ENCODE results near the gene ZNF718. TPM values are rescaled to one million over a fixed set of nuclear protein-coding genes. Genes with fewer than 3 reads are reported as not detected.

Gene ZNF718
- total RNA-seq, 1 donor = 5.8 TPM

GRCh38 chr4:113732-114131 is 10.6 kb upstream of the ZNF718 start:
- no peak overlapping the region for H2AFZ ChIP-seq (ENCODE audit: low read length)
- H3K36me3 ChIP-seq (ENCODE audit: insufficient read depth, low read length) = no peaks in the 10 kb centered on the region
- no peaks in the 10 kb centered on the region for H4K20me1 ChIP-seq (ENCODE audit: insufficient read depth, low read length)
- DNase-seq (ENCODE audit: insufficient read length, low spot score, missing footprints) = no peak
- peaks cover 2% of the 10 kb centered on the region for H3K9me3 ChIP-seq (ENCODE audit: low read depth, low read length)
- no peaks in the 10 kb centered on the region for H3K4me1 ChIP-seq (ENCODE audit: insufficient read depth, low read length)
- H3K79me2 ChIP-seq (ENCODE audit: insufficient read depth, low read length) = no peaks in the 10 kb centered on the region
- no peak overlapping the region for H3K27ac ChIP-seq (ENCODE audit: low read depth, low read length)
- H3K4me2 ChIP-seq (ENCODE audit: insufficient read depth, low read length) = no peak overlapping the region
- TF ChIP-seq, protein P1, sequence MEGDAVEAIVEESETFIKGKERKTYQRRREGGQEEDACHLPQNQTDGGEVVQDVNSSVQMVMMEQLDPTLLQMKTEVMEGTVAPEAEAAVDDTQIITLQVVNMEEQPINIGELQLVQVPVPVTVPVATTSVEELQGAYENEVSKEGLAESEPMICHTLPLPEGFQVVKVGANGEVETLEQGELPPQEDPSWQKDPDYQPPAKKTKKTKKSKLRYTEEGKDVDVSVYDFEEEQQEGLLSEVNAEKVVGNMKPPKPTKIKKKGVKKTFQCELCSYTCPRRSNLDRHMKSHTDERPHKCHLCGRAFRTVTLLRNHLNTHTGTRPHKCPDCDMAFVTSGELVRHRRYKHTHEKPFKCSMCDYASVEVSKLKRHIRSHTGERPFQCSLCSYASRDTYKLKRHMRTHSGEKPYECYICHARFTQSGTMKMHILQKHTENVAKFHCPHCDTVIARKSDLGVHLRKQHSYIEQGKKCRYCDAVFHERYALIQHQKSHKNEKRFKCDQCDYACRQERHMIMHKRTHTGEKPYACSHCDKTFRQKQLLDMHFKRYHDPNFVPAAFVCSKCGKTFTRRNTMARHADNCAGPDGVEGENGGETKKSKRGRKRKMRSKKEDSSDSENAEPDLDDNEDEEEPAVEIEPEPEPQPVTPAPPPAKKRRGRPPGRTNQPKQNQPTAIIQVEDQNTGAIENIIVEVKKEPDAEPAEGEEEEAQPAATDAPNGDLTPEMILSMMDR (IDR thresholded peaks at IDR 0.05; ENCODE audit: extremely low read depth, low read depth, low read length) = no peak
- H3K4me3 ChIP-seq (ENCODE audit: insufficient read depth, low read length) = no peak overlapping the region
- peaks cover 4% of the 10 kb centered on the region for H3K27me3 ChIP-seq (ENCODE audit: insufficient read depth, low read length)

GRCh38 chr4:114149-114548 is 10.2 kb upstream of the ZNF718 start:
- Histone ChIP-seq H2AFZ (ENCODE audit: low read length) (no peak overlapping the region), H3K9me3 (ENCODE audit: low read depth, low read length) (peaks cover 2% of the 10 kb centered on the region)

DNA sequence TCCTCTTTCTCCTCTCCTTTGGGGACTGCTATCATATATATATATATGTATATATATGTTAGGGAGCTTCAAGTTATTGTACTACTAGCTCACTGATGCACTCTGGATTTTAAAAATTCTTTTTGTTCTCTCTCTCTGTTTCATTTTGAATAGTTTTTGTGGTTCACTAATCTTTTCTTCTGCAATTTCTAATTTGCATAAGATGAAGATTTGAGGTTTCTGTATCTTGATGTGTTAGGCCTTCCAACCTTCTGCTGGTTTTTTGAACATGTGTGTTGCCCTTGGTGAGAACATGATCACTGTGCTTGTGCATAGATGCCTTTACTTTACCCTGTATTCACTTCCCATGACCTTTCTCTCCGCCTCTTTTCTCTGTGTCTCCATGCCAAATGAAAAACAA is 7.8 kb upstream of the ZNF718 start:
- TF ChIP-seq, protein P1 (IDR thresholded peaks at IDR 0.05; ENCODE audit: extremely low read depth, low read depth, low read length) = no peak
- no peaks in the 10 kb centered on the region for H3K9me3 ChIP-seq (ENCODE audit: low read depth, low read length)
- H3K36me3 ChIP-seq (ENCODE audit: insufficient read depth, low read length) = no peaks in the 10 kb centered on the region
- DNase-seq (ENCODE audit: insufficient read length, low spot score, missing footprints) = no peak
- no peaks in the 10 kb centered on the region for H3K27me3 ChIP-seq (ENCODE audit: insufficient read depth, low read length)
- no peaks in the 10 kb centered on the region for H3K79me2 ChIP-seq (ENCODE audit: insufficient read depth, low read length)
- H2AFZ ChIP-seq (ENCODE audit: low read length) = no peak overlapping the region
- no peak overlapping the region for H3K4me2 ChIP-seq (ENCODE audit: insufficient read depth, low read length)
- H3K27ac ChIP-seq (ENCODE audit: low read depth, low read length) = no peak overlapping the region
- no peaks in the 10 kb centered on the region for H3K4me1 ChIP-seq (ENCODE audit: insufficient read depth, low read length)
- no peak overlapping the region for H3K4me3 ChIP-seq (ENCODE audit: insufficient read depth, low read length)
- no peaks in the 10 kb centered on the region for H4K20me1 ChIP-seq (ENCODE audit: insufficient read depth, low read length)

More at GRCh38 chr4:114149-114548, 10.2 kb upstream of the ZNF718 start:
- Histone ChIP-seq H3K4me1 (ENCODE audit: insufficient read depth, low read length) (no peaks in the 10 kb centered on the region), H3K4me2 (ENCODE audit: insufficient read depth, low read length) (no peak overlapping the region), H3K27ac (ENCODE audit: low read depth, low read length) (no peak overlapping the region), H3K79me2 (ENCODE audit: insufficient read depth, low read length) (no peaks in the 10 kb centered on the region), H4K20me1 (ENCODE audit: insufficient read depth, low read length) (no peaks in the 10 kb centered on the region), H3K27me3 (ENCODE audit: insufficient read depth, low read length) (peaks cover 1% of the 10 kb centered on the region), H3K36me3 (ENCODE audit: insufficient read depth, low read length) (no peaks in the 10 kb centered on the region), H3K4me3 (ENCODE audit: insufficient read depth, low read length) (no peak overlapping the region)
- no peak for DNase-seq (ENCODE audit: insufficient read length, low spot score, missing footprints)
- TF ChIP-seq, protein P1 (IDR thresholded peaks at IDR 0.05; ENCODE audit: extremely low read depth, low read depth, low read length) = no peak

- no peaks in the 10 kb centered on the region for H4K20me1 ChIP-seq (ENCODE audit: insufficient read depth, low read length)
- H2AFZ ChIP-seq (ENCODE audit: low read length) = no peak overlapping the region
- no peaks in the 10 kb centered on the region for H3K36me3 ChIP-seq (ENCODE audit: insufficient read depth, low read length)
- TF ChIP-seq, protein P1 (IDR thresholded peaks at IDR 0.05; ENCODE audit: extremely low read depth, low read depth, low read length) = no peak
- H3K4me3 ChIP-seq (ENCODE audit: insufficient read depth, low read length) = no peak overlapping the region
- no peak overlapping the region for H3K4me2 ChIP-seq (ENCODE audit: insufficient read depth, low read length)
- no peak for DNase-seq (ENCODE audit: insufficient read length, low spot score, missing footprints)
- no peaks in the 10 kb centered on the region for H3K9me3 ChIP-seq (ENCODE audit: low read depth, low read length)
- no peak overlapping the region for H3K27ac ChIP-seq (ENCODE audit: low read depth, low read length)
- H3K27me3 ChIP-seq (ENCODE audit: insufficient read depth, low read length) = no peaks in the 10 kb centered on the region
- peaks cover 11% of the 10 kb centered on the region for H3K79me2 ChIP-seq (ENCODE audit: insufficient read depth, low read length)
- H3K4me1 ChIP-seq (ENCODE audit: insufficient read depth, low read length) = peaks cover 2% of the 10 kb centered on the region
Observed at GRCh38 chr4:120616-121015, 3.7 kb upstream of the ZNF718 start.
